CD4-positive, alpha-beta T cell (primary cell): ENCODE measurements around the gene RAD51B. TPM values are rescaled to one million over a fixed set of nuclear protein-coding genes. Genes with fewer than 3 reads are reported as not detected.

Experiments used
- ATAC-seq: fragments of 200-7000 bp; cut with Tn5 transposase; one replicate; pipeline ENCODE4 v1.10.0; 2022; ENCODE audit warnings: mild to moderate bottlenecking; ENCODE audit not compliant: poor library complexity
- CTCF ChIA-PET: fragments of 350-600 bp; sonication (Branson Sonifier 250); formaldehyde crosslinking; loops from one replicate; lab custom pipeline; 2021; ENCODE audit warnings: antibody characterized with exemption, inconsistent platforms; lab: Charles Lee
- POLR2A ChIA-PET: fragments of 350-600 bp; sonication (Branson Sonifier 250); formaldehyde crosslinking; loops from one replicate; lab custom pipeline; 2021; ENCODE audit warnings: antibody characterized with exemption, inconsistent platforms; lab: Charles Lee
- DNase-seq, 14 experiments: peaks; one replicate each; pipeline ENCODE4 v3.0.0-alpha.2; 2013 to 2020; ENCODE audit warnings: mixed read lengths in 2 of 14
- H3K27ac ChIP-seq, 2 donors: one replicate each; pipeline versions ENCODE4 v1.5.1 to v1.7.0; 2013; ENCODE audit warnings: low read length in 2 of 2, low read depth in 1 of 2, mild to moderate bottlenecking in 1 of 2
- H3K27me3 ChIP-seq, 2 experiments: 1 replicate in 1 of 2; 2 replicates in 1 of 2; pipeline versions ENCODE4 v1.6.1 to v1.7.0; 2013; ENCODE audit warnings: low read length in 2 of 2, control low read depth in 1 of 2, mild to moderate bottlenecking in 1 of 2, moderate library complexity in 1 of 2; ENCODE audit not compliant: insufficient read depth in 2 of 2, control insufficient read depth in 1 of 2
- H3K36me3 ChIP-seq: one replicate; pipeline ENCODE4 v1.6.1; 2013; ENCODE audit warnings: low read length, control low read depth; ENCODE audit not compliant: insufficient read depth
- H3K4me1 ChIP-seq: one replicate; pipeline ENCODE4 v1.6.1; 2013; ENCODE audit warnings: low read length, control low read depth; ENCODE audit not compliant: insufficient read depth
- H3K4me3 ChIP-seq: one replicate; pipeline ENCODE4 v1.5.1; 2013; ENCODE audit warnings: mild to moderate bottlenecking, low read length, moderate library complexity
- H3K9me3 ChIP-seq, 2 experiments: 1 replicate in 1 of 2; 2 replicates in 1 of 2; pipeline versions ENCODE4 v1.6.1 to v1.7.0; 2013; ENCODE audit warnings: low read length in 2 of 2, mild to moderate bottlenecking in 2 of 2, control low read depth in 1 of 2, moderate library complexity in 1 of 2; ENCODE audit not compliant: control insufficient read depth in 1 of 2, insufficient read depth in 1 of 2
- H3K27ac Mint-ChIP-seq: one replicate; pipeline ENCODE4 v1.8.0; 2020; ENCODE audit warnings: mixed read lengths
- H3K27me3 Mint-ChIP-seq: one replicate; pipeline ENCODE4 v1.8.0; 2021; ENCODE audit warnings: mixed read lengths
- H3K36me3 Mint-ChIP-seq: one replicate; pipeline ENCODE4 v1.8.0; 2021; ENCODE audit warnings: low read depth, mixed read lengths
- H3K4me1 Mint-ChIP-seq: one replicate; pipeline ENCODE4 v1.8.0; 2021; ENCODE audit warnings: low read depth, mixed read lengths
- H3K4me3 Mint-ChIP-seq: one replicate; pipeline ENCODE4 v1.8.0; 2020; ENCODE audit warnings: mild to moderate bottlenecking, mixed read lengths
- H3K9me3 Mint-ChIP-seq: one replicate; pipeline ENCODE4 v1.8.0; 2020; ENCODE audit warnings: mixed read lengths
- intact Hi-C, 2 experiments: fragments of 100-400 bp; cut with DNase I in 1 of 2; cut with micrococcal nuclease in 1 of 2; formaldehyde crosslinking; loops; one replicate each; pipeline versions ENCODE4 v1.15.1 to v1.9.0; 2023 to 2025; cut with DNase I, micrococcal nuclease
- total RNA-seq, 174 experiments: library from RNA in 2 of 174; stranded (reverse) in 2 of 174; gene quantifications; one replicate each; pipeline ENCODE4 v1.2.3 and lab custom pipeline; 2021 to 2026
- TF ChIP-seq, protein P1 (sequence below): fragments of 200-600 bp; IDR thresholded peaks from one replicate; pipeline ENCODE4 v1.8.0; 2022; ENCODE audit warnings: antibody characterized with exemption, mild to moderate bottlenecking

RAD51B gene
- total RNA-seq, 2 experiments from 2014 or later: 18.4 to 20.0 TPM

GRCh38 chr14:68628605-68629310 is 809.2 kb downstream of the RAD51B start:
- POLR2A ChIA-PET: interaction anchor here (0.6 to 3.0 kb wide), 12 partner anchors 26 to 164 kb away, joined by 3 to 14 read pairs (median 4); partner anchors contain the start of gene ZFP36L1
- peaks cover 0 to 3% of the 10 kb centered on the region in 2 experiments for H3K9me3 ChIP-seq
- Mint-ChIP-seq H3K4me3 (peak overlapping the region; percentile 90), H3K27ac (peak overlapping the region; percentile 89), H3K4me1 (peaks cover 31% of the 10 kb centered on the region), H3K27me3 (no peaks in the 10 kb centered on the region), H3K9me3 (no peaks in the 10 kb centered on the region), H3K36me3 (no peaks in the 10 kb centered on the region)
- TF ChIP-seq, protein P1, sequence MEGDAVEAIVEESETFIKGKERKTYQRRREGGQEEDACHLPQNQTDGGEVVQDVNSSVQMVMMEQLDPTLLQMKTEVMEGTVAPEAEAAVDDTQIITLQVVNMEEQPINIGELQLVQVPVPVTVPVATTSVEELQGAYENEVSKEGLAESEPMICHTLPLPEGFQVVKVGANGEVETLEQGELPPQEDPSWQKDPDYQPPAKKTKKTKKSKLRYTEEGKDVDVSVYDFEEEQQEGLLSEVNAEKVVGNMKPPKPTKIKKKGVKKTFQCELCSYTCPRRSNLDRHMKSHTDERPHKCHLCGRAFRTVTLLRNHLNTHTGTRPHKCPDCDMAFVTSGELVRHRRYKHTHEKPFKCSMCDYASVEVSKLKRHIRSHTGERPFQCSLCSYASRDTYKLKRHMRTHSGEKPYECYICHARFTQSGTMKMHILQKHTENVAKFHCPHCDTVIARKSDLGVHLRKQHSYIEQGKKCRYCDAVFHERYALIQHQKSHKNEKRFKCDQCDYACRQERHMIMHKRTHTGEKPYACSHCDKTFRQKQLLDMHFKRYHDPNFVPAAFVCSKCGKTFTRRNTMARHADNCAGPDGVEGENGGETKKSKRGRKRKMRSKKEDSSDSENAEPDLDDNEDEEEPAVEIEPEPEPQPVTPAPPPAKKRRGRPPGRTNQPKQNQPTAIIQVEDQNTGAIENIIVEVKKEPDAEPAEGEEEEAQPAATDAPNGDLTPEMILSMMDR: no peak
- no peaks in the 10 kb centered on the region for H3K36me3 ChIP-seq
- peak overlapping the region in 1 of 2 donors; percentile 62 for H3K27ac ChIP-seq
- H3K27me3 ChIP-seq: no peaks in the 10 kb centered on the region
- CTCF ChIA-PET: no interaction called here
- DNase-seq (peak in 12 of 14 experiments; percentile 8 to 77 (median 38)), ATAC-seq (peak; percentile 73)
- peak overlapping the region; percentile 60 for H3K4me3 ChIP-seq
- intact Hi-C loops: loop anchor here (5.0 to 10.0 kb wide), 2 partner anchors 56 to 159 kb away; no protein-coding TSS in a partner anchor
- H3K4me1 ChIP-seq: peaks cover 15% of the 10 kb centered on the region

- no peak for ATAC-seq
- no peaks in the 10 kb centered on the region for H3K27me3 Mint-ChIP-seq
- no peaks in the 10 kb centered on the region for H3K36me3 Mint-ChIP-seq
- Histone ChIP-seq H3K27me3 (no peaks in the 10 kb centered on the region), H3K36me3 (no peaks in the 10 kb centered on the region), H3K4me1 (peaks cover 15% of the 10 kb centered on the region), H3K9me3 (peaks cover 0 to 3% of the 10 kb centered on the region in 2 experiments), H3K4me3 (no peak overlapping the region), H3K27ac (no peak overlapping the region)
- peak overlapping the region; percentile 59 for H3K27ac Mint-ChIP-seq
- CTCF ChIA-PET: interaction anchor here (1.2 kb wide), 1 partner anchor 14 kb away, joined by 3 read pairs; no protein-coding TSS in a partner anchor
- TF ChIP-seq, protein P1: no peak
- H3K4me1 Mint-ChIP-seq: peaks cover 31% of the 10 kb centered on the region
- intact Hi-C loops: no loop called here
- H3K4me3 Mint-ChIP-seq: no peak overlapping the region
- no peaks in the 10 kb centered on the region for H3K9me3 Mint-ChIP-seq
- POLR2A ChIA-PET: interaction anchor here (0.5 to 3.0 kb wide), 9 partner anchors 11 to 185 kb away, joined by 3 to 14 read pairs (median 4); partner anchors contain the start of gene ZFP36L1
- DNase-seq: no peak
These were observed 810.5 kb downstream of the RAD51B start for GRCh38 chr14:68630081-68630571.

DNA sequence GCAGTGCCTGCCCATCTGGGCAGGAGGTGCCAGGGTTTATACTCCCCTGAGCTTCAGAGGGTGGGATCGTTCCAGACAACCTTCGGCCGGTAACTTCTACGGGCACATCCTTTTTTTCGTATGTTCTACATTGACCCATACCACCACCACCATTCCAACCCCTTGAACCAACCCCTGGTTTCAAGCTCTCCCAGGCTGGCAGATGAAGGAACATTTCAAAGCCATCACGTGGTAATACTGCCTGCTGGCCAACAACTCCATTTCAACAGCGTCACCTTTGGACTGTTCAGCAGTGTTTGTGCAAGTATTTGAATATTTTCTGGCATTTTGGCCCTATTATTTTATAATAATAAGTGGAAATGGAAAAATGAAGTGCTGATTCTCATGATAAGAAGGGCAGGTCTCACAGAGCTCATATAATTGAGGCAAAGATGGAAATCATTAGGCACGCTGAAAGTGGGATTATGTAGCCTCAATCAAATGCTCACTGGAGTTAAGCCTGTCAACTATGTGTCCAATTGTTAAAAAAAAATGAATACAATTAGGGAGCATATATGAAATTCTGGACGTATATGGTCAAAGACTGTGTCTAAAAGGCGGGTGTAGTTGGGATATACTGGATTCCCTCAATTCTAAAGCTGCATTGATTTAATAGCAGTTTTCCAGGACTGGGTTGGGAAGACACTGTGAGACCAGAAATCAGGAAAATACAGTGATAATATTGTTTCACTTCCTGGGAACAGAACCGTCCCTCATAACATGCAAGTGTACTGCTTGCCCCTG is 811.2 kb downstream of the RAD51B start:
- TF ChIP-seq, protein P1: no peak
- Mint-ChIP-seq H3K4me3 (no peak overlapping the region), H3K27me3 (no peaks in the 10 kb centered on the region), H3K9me3 (no peaks in the 10 kb centered on the region), H3K27ac (peak overlapping the region; percentile 59), H3K36me3 (no peaks in the 10 kb centered on the region), H3K4me1 (peaks cover 31% of the 10 kb centered on the region)
- H3K4me3 ChIP-seq: no peak overlapping the region
- ChIA-PET POLR2A (interaction anchor here (0.8 to 3.0 kb wide), 4 partner anchors 52 to 158 kb away, joined by 3 to 14 read pairs (median 4); no protein-coding TSS in a partner anchor), CTCF (interaction anchor here (1.2 kb wide), 1 partner anchor 13 kb away, joined by 3 read pairs; no protein-coding TSS in a partner anchor)
- H3K9me3 ChIP-seq: peaks cover 0 to 3% of the 10 kb centered on the region in 2 experiments
- no peaks in the 10 kb centered on the region for H3K27me3 ChIP-seq
- no peaks in the 10 kb centered on the region for H3K36me3 ChIP-seq
- H3K27ac ChIP-seq: no peak overlapping the region
- no peak for DNase-seq
- intact Hi-C loops: no loop called here
- no peak for ATAC-seq
- peaks cover 15% of the 10 kb centered on the region for H3K4me1 ChIP-seq
